ENCODE results near the gene GEMIN4.

- TF ChIP-seq EZH2 (IDR thresholded peaks at IDR 0.05; ENCODE audit: borderline replicate concordance, low read depth, low read length, severe bottlenecking) (no peak), CTCF (IDR thresholded peaks at IDR 0.05; ENCODE audit: borderline replicate concordance, extremely low read depth, low read length, poor library complexity, severe bottlenecking) (no peak)
Observed at GRCh38 chr17:699345-699744, 52.7 kb downstream of the GEMIN4 start.
